Neural cell (in vitro differentiated cells): ENCODE data around the gene AGRP. TPM values are rescaled to one million over a fixed set of nuclear protein-coding genes. Genes with fewer than 3 reads are reported as not detected.
A peak's percentile ranks its signal among the peaks of the same experiment; 100 is the strongest.

Source experiments
- H2AFZ ChIP-seq: fragments of 200-600, 300-800 bp; sonication (generic), shearing (Covaris generic); 2 replicates; pipeline ENCODE4 v1.6.0; 2014; ENCODE audit warnings: low read depth, mild to moderate bottlenecking, antibody characterized with exemption, low read length, moderate library complexity
- H3F3A ChIP-seq: fragments of 200-600 bp; shearing (Covaris generic); 2 replicates; pipeline ENCODE4 v1.6.1; 2016; ENCODE audit warnings: mild to moderate bottlenecking, moderate library complexity, mixed read lengths, antibody characterized with exemption, low read length; ENCODE audit not compliant: insufficient read depth, poor library complexity, severe bottlenecking
- H3K27ac ChIP-seq: fragments of 200-600, 300-800 bp; sonication (generic), shearing (Covaris generic); 2 replicates; pipeline ENCODE4 v1.5.1; 2014; ENCODE audit warnings: mild to moderate bottlenecking, low read length, moderate library complexity
- H3K27me3 ChIP-seq: fragments of 300-800, 200-600 bp; sonication (generic), shearing (Covaris generic); 2 replicates; pipeline ENCODE4 v1.6.0; 2014; ENCODE audit warnings: mild to moderate bottlenecking, low read depth, low read length, moderate library complexity; ENCODE audit not compliant: insufficient read depth
- H3K36me3 ChIP-seq: fragments of 300-800, 200-600 bp; sonication (generic), shearing (Covaris generic); 2 replicates; pipeline ENCODE4 v1.5.1; 2014; ENCODE audit warnings: mild to moderate bottlenecking, antibody characterized with exemption, low read length, moderate library complexity; ENCODE audit not compliant: insufficient read depth
- H3K4me2 ChIP-seq: fragments of 300-800, 200-600 bp; sonication (generic), shearing (Covaris generic); 2 replicates; pipeline ENCODE4 v1.6.0; 2014; ENCODE audit warnings: mild to moderate bottlenecking, low read length
- H3K4me3 ChIP-seq: fragments of 300-800, 200-600 bp; sonication (generic), shearing (Covaris generic); 2 replicates; pipeline ENCODE4 v1.5.1; 2014; ENCODE audit warnings: mild to moderate bottlenecking, low read length, moderate library complexity
- H3K79me2 ChIP-seq: fragments of 200-600 bp; shearing (Covaris generic); replicated peaks from 2 replicates; pipeline ENCODE4 v1.6.0; 2014; ENCODE audit warnings: mild to moderate bottlenecking, low read length, moderate library complexity; ENCODE audit not compliant: insufficient read depth
- H3K9ac ChIP-seq: fragments of 300-800, 200-600 bp; sonication (generic), shearing (Covaris generic); 2 replicates; pipeline ENCODE4 v1.6.1; 2016; ENCODE audit warnings: mild to moderate bottlenecking, low read length, mixed read lengths
- H3K9me2 ChIP-seq: fragments of 200-600 bp; shearing (Covaris generic); 2 replicates; pipeline ENCODE4 v1.6.1; 2016; ENCODE audit warnings: mild to moderate bottlenecking, low read length, mixed read lengths; ENCODE audit not compliant: insufficient read depth
- H3K9me3 ChIP-seq: fragments of 200-600, 300-800 bp; sonication (generic), shearing (Covaris generic); 2 replicates; pipeline ENCODE4 v1.6.1; 2016; ENCODE audit warnings: mild to moderate bottlenecking, mixed run types, low read length, moderate library complexity, mixed read lengths
- H4K20me1 ChIP-seq: fragments of 200-600 bp; shearing (Covaris generic); 2 replicates; pipeline ENCODE4 v1.6.1; 2016; ENCODE audit warnings: mild to moderate bottlenecking, mixed run types; ENCODE audit not compliant: insufficient read depth
- EP300 ChIP-seq: fragments of 450-650 bp; conservative IDR thresholded peaks from 2 replicates; pipeline ENCODE4 v1.6.1; 2014; ENCODE audit warnings: antibody characterized with exemption, mild to moderate bottlenecking, moderate library complexity; ENCODE audit not compliant: poor library complexity, severe bottlenecking
- EZH2 ChIP-seq: fragments of 200-600, 300-800 bp; shearing (Covaris generic), sonication (generic); IDR thresholded peaks from 2 replicates; pipeline ENCODE4 v1.6.1; 2014; ENCODE audit warnings: antibody characterized with exemption, low read length, borderline replicate concordance, mild to moderate bottlenecking; ENCODE audit not compliant: insufficient read depth, poor library complexity, severe bottlenecking
- MXI1 ChIP-seq: fragments of 450-650 bp; conservative IDR thresholded peaks from 2 replicates; pipeline ENCODE4 v1.6.1; 2014; ENCODE audit warnings: antibody characterized with exemption, mild to moderate bottlenecking; ENCODE audit not compliant: poor library complexity, severe bottlenecking
- POLR2AphosphoS5 ChIP-seq: IDR thresholded peaks from 2 replicates; pipeline ENCODE4 v1.6.1; 2012
- RAD21 ChIP-seq: fragments of 450-650 bp; conservative IDR thresholded peaks from 2 replicates; pipeline ENCODE4 v1.6.1; 2014; ENCODE audit warnings: antibody characterized with exemption, mild to moderate bottlenecking, moderate library complexity
- SMC3 ChIP-seq: fragments of 450-650 bp; conservative IDR thresholded peaks from 2 replicates; pipeline ENCODE4 v1.6.1; 2014; ENCODE audit warnings: antibody characterized with exemption, mild to moderate bottlenecking, moderate library complexity; ENCODE audit not compliant: poor library complexity
- TAF1 ChIP-seq: IDR thresholded peaks from 2 replicates; pipeline ENCODE4 v1.6.1; 2012; ENCODE audit warnings: low read depth
- polyA plus RNA-seq: library from polyadenylated mRNA; depleted of rRNA; stranded (reverse); fragments of >200 nt; gene quantifications from 2 replicates; pipeline ENCODE4 v1.2.3, GENCODE V29; 2014
- TF ChIP-seq, protein P1 (sequence below): fragments of 450-650 bp; IDR thresholded peaks from 2 replicates; pipeline ENCODE4 v1.5.1; 2014; ENCODE audit warnings: antibody characterized with exemption, mild to moderate bottlenecking, moderate library complexity; ENCODE audit not compliant: poor library complexity, severe bottlenecking
- TF ChIP-seq, protein P2 (sequence below): IDR thresholded peaks from 2 replicates; pipeline ENCODE4 v1.6.1; 2012; ENCODE audit warnings: borderline replicate concordance

The AGRP gene
- polyA plus RNA-seq, 1 donor from 2014 or later = not detected

DNA sequence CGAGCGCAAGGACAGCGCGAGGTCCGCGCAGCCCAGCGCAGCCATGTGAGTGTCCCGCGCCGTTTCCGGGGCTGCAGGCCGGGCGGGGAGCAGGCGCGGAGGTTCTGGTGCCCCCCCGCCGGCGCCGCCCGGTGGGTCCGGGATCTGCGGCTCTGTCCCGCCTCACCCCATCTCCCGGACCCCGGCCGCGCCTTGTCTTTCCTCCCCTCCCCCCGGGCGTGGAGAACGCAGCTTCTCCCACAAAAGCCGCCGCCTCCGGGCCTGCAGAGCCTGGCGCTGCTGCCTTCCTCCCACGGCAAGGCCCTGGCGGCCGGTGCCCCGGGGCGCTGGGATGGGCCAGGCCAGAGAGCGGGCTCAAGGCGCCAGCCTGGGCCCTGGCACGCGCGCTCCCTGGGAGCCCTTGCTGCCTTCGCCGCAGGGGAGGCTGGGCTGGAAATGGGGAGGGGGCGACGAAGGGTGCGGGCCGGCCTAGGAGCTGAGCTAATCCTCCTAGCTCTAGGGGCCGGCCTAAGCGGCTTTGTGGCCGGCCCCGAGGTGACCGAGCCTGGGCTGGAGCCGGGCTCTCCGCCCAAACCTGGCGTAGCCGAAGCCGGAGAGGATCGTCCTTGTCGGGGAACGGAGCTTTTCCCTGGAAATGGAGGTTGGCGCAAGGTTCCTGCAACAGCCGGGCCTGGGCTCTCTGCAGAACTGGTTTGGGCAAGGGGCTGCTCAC is 45.7 kb upstream of the AGRP start:
- peak overlapping the region; percentile 56 for H2AFZ ChIP-seq

DNA sequence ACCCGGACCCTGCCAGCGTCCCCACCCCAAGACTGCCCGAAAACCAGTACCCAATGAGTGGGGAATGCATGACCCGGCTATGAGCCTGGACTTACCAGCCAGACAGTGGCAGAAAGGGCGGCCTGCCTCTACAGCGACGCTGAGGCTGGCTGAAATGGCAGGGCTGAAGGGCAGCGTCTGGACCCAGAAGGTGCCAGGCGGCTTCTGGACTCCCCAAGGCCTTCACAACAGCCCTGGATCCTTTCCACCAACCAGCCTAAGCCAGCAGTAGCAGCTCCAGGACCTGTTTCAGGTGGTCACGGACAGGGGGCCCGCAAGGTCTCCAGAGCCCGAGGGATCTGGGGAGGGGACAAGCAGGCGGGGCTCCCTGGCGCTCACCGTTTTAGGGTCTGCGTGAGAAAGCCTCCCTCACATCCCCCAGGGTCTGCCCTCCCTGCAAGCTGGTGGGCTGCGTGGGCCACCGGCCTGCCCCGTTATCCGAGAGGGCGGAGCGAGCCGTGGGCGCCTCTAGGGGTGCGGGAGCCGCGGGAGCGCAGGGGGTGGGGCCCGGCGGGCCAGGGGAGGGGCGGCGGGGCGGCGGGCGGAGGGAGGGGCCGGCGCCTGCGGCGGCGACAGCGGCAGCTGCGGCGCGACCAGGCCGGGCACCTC is 45.0 kb upstream of the AGRP start, which contains the start of gene RIPOR1:
Gene RIPOR1, plus strand, starts transcription at position 608 of the 648 bp plus-strand sequence. CDS start 9,618 bp downstream, outside the sequence.
- peak within 1 kb of the TSS; percentile 92 for H3K9ac ChIP-seq
- TF ChIP-seq SMC3 (no peak), RAD21 (no peak), MXI1 (no peak), EP300 (no peak), EZH2 (no peak)
- TF ChIP-seq, protein P1, sequence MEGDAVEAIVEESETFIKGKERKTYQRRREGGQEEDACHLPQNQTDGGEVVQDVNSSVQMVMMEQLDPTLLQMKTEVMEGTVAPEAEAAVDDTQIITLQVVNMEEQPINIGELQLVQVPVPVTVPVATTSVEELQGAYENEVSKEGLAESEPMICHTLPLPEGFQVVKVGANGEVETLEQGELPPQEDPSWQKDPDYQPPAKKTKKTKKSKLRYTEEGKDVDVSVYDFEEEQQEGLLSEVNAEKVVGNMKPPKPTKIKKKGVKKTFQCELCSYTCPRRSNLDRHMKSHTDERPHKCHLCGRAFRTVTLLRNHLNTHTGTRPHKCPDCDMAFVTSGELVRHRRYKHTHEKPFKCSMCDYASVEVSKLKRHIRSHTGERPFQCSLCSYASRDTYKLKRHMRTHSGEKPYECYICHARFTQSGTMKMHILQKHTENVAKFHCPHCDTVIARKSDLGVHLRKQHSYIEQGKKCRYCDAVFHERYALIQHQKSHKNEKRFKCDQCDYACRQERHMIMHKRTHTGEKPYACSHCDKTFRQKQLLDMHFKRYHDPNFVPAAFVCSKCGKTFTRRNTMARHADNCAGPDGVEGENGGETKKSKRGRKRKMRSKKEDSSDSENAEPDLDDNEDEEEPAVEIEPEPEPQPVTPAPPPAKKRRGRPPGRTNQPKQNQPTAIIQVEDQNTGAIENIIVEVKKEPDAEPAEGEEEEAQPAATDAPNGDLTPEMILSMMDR = no peak
- TF ChIP-seq, protein P2, sequence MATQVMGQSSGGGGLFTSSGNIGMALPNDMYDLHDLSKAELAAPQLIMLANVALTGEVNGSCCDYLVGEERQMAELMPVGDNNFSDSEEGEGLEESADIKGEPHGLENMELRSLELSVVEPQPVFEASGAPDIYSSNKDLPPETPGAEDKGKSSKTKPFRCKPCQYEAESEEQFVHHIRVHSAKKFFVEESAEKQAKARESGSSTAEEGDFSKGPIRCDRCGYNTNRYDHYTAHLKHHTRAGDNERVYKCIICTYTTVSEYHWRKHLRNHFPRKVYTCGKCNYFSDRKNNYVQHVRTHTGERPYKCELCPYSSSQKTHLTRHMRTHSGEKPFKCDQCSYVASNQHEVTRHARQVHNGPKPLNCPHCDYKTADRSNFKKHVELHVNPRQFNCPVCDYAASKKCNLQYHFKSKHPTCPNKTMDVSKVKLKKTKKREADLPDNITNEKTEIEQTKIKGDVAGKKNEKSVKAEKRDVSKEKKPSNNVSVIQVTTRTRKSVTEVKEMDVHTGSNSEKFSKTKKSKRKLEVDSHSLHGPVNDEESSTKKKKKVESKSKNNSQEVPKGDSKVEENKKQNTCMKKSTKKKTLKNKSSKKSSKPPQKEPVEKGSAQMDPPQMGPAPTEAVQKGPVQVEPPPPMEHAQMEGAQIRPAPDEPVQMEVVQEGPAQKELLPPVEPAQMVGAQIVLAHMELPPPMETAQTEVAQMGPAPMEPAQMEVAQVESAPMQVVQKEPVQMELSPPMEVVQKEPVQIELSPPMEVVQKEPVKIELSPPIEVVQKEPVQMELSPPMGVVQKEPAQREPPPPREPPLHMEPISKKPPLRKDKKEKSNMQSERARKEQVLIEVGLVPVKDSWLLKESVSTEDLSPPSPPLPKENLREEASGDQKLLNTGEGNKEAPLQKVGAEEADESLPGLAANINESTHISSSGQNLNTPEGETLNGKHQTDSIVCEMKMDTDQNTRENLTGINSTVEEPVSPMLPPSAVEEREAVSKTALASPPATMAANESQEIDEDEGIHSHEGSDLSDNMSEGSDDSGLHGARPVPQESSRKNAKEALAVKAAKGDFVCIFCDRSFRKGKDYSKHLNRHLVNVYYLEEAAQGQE = no peak

More for the DNA sequence above, 45.7 kb upstream of the AGRP start:
- H4K20me1 ChIP-seq = no peaks in the 10 kb centered on the region
- H3K4me2 ChIP-seq = peak overlapping the region; percentile 91
- TF ChIP-seq, protein P2 = peak; percentile 79
- TF ChIP-seq EP300 (no peak), MXI1 (peak; percentile 38), TAF1 (peak; percentile 45), RAD21 (no peak), EZH2 (no peak), POLR2AphosphoS5 (peak; percentile 46), SMC3 (no peak)
- TF ChIP-seq, protein P1 = no peak
- no peaks in the 10 kb centered on the region for H3K27me3 ChIP-seq
- H3K27ac ChIP-seq = peak overlapping the region; percentile 52
- H3F3A ChIP-seq = no peaks in the 10 kb centered on the region
- H3K79me2 ChIP-seq = peaks cover 22% of the 10 kb centered on the region
- peak overlapping the region; percentile 92 for H3K9ac ChIP-seq
- no peaks in the 10 kb centered on the region for H3K9me2 ChIP-seq
- H3K9me3 ChIP-seq = no peaks in the 10 kb centered on the region
- H3K36me3 ChIP-seq = no peaks in the 10 kb centered on the region
- H3K4me3 ChIP-seq = peak overlapping the region; percentile 90

More for the DNA sequence above, 45.0 kb upstream of the AGRP start, which contains the start of gene RIPOR1:
- Histone ChIP-seq H3K9me2 (no peaks in the 10 kb centered on the region), H3K4me2 (peak within 1 kb of the TSS; percentile 91), H3K36me3 (no peaks in the 10 kb centered on the region), H3F3A (no peaks in the 10 kb centered on the region), H3K27me3 (no peaks in the 10 kb centered on the region), H2AFZ (peak within 1 kb of the TSS; percentile 60), H3K27ac (peak within 1 kb of the TSS; percentile 52), H4K20me1 (no peaks in the 10 kb centered on the region), H3K9me3 (no peaks in the 10 kb centered on the region), H3K79me2 (peaks cover 22% of the 10 kb centered on the region), H3K4me3 (peak within 1 kb of the TSS; percentile 90)
